BE2C (cell line): Measurements from ENCODE around the gene ANKS1A. TPM values are rescaled to one million over a fixed set of nuclear protein-coding genes. Genes with fewer than 3 reads are reported as not detected.
"Not testable (repeated sequence)": the region's sequence is repeated elsewhere in the genome, so short reads cannot be mapped to it uniquely, and the experiment has no call there.

ENCODE experiments used
- DNase-seq: peaks from one replicate; pipeline ENCODE4 v3.0.0-alpha.2; 2020
- H3K27me3 ChIP-seq: fragments of 250-450 bp; sonication (Bioruptor Pico); 2 replicates; pipeline ENCODE4 v1.5.1; 2020; ENCODE audit warnings: mild to moderate bottlenecking
- H3K36me3 ChIP-seq: fragments of 250-450 bp; sonication (Bioruptor Pico); 2 replicates; pipeline ENCODE4 v1.5.1; 2020; ENCODE audit warnings: mild to moderate bottlenecking
- H3K4me1 ChIP-seq: fragments of 250-450 bp; sonication (Bioruptor Pico); 2 replicates; pipeline ENCODE4 v1.5.1; 2020
- H3K4me3 ChIP-seq: 2 replicates; pipeline ENCODE4 v1.5.1; 2011; ENCODE audit warnings: low read depth, low read length
- H3K9me3 ChIP-seq: fragments of 250-450 bp; sonication (Bioruptor Pico); 2 replicates; pipeline ENCODE4 v1.5.1; 2020
- CTCF ChIP-seq: IDR thresholded peaks from 2 replicates; pipeline ENCODE4 v1.5.1; 2012; ENCODE audit warnings: mild to moderate bottlenecking, low read depth, low read length
- polyA plus RNA-seq: library from polyadenylated mRNA; unstranded; fragments of >200 nt; gene quantifications from one replicate; pipeline ENCODE4 v1.2.1, GENCODE V29; 2012; ENCODE audit warnings: low read depth, missing spikeins; ENCODE audit not compliant: insufficient read length, insufficient read depth

ANKS1A gene
- 11.9 TPM for polyA plus RNA-seq

- H3K27me3 ChIP-seq = no peaks in the 10 kb centered on the region
- H3K9me3 ChIP-seq = no peaks in the 10 kb centered on the region
- no peaks in the 10 kb centered on the region for H3K36me3 ChIP-seq
- TF ChIP-seq CTCF = no peak
- peak within 1 kb of the TSS; percentile 84 for H3K4me3 ChIP-seq
- peak; percentile 70 for DNase-seq
- H3K4me1 ChIP-seq = no peaks in the 10 kb centered on the region
Observed at GRCh38 chr6:34888874-34889555, at the start of gene ANKS1A. Gene ANKS1A, plus strand, starts transcription at chr6:34889255. Its CDS starts 148 bp downstream, at chr6:34889403.

GRCh38 chr6:34839666-34840352 is 49.2 kb upstream of the ANKS1A start:
- H3K9me3 ChIP-seq = no peaks in the 10 kb centered on the region
- no peak overlapping the region for H3K4me3 ChIP-seq
- H3K27me3 ChIP-seq = no peaks in the 10 kb centered on the region
- peaks cover 13% of the 10 kb centered on the region for H3K36me3 ChIP-seq
- no peak for DNase-seq
- H3K4me1 ChIP-seq = no peaks in the 10 kb centered on the region
- TF ChIP-seq CTCF = no peak

GRCh38 chr6:34849066-34849465 is 40.0 kb upstream of the ANKS1A start:
- not testable (repeated sequence) for H3K27me3 ChIP-seq, H3K4me1 ChIP-seq, DNase-seq, H3K4me3 ChIP-seq, H3K36me3 ChIP-seq, H3K9me3 ChIP-seq

- no peak for DNase-seq
- Histone ChIP-seq H3K4me3 (no peak overlapping the region), H3K4me1 (no peaks in the 10 kb centered on the region), H3K27me3 (no peaks in the 10 kb centered on the region), H3K36me3 (peaks cover 8% of the 10 kb centered on the region), H3K9me3 (no peaks in the 10 kb centered on the region)
- no peak for TF ChIP-seq CTCF
Observed at GRCh38 chr6:34851361-34851760, 37.7 kb upstream of the ANKS1A start.

- no peaks in the 10 kb centered on the region for H3K4me1 ChIP-seq
- TF ChIP-seq CTCF = no peak
- peaks cover 17% of the 10 kb centered on the region for H3K36me3 ChIP-seq
- no peaks in the 10 kb centered on the region for H3K27me3 ChIP-seq
- no peak overlapping the region for H3K4me3 ChIP-seq
- no peak for DNase-seq
- no peaks in the 10 kb centered on the region for H3K9me3 ChIP-seq
Observed at GRCh38 chr6:34852406-34853085, 36.5 kb upstream of the ANKS1A start.

GRCh38 chr6:34855463-34855862 is 33.6 kb upstream of the ANKS1A start:
- Histone ChIP-seq H3K4me3 (no peak overlapping the region), H3K4me1 (no peaks in the 10 kb centered on the region), H3K36me3 (peaks cover 40% of the 10 kb centered on the region), H3K27me3 (no peaks in the 10 kb centered on the region), H3K9me3 (no peaks in the 10 kb centered on the region)
- TF ChIP-seq CTCF = 0 out of 2 replicates have a peak, but pooled peaks have one; percentile 3
- no peak for DNase-seq
